GM21825 (cell line): ENCODE data around the gene NOS1AP.

Source experiments
- ATAC-seq: cut with Tn5 transposase; IDR thresholded peaks from one replicate; pipeline ENCODE4 v1.9.1; 2021; ENCODE audit warnings: mild to moderate bottlenecking, moderate library complexity; ENCODE audit not compliant: unreplicated experiment

The NOS1AP gene

DNA sequence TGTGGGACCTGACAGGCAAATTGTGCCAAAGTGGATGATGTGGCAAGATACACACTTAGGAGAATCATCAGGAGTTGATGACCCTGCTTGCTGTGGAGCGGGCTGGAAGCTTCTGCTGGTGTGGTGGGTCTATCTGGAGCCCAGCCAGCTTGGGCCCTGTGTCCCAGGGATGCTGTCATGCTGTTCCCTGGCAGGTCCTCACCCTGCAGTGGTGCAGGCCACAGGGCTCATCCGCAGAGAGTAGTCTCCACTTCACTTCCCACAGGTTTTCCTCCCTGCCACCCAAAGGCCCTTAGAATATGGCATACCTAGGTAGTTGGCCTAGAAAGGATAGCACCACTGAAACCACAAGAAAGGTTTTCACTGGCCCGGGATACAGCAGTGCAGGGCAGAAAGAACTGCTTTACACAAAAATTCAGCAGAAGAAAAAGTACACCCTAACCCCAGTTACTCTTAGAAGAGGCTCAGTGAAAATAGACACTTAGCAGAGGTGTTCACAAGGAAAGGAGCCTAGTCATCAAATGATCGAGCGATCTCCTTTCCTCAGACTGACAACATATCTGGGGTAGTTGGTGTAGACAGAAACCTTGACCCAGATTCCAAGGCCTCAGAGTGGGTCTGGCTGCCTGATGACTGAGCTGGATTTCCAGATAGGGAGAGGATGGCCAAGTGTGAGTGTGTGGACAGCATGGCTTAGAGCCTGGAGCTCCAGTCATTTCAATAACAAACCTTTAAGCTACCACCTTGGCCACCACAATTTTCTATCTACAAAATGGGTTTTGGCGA is 310.8 kb downstream of the NOS1AP start:
- ATAC-seq, result no peak

DNA sequence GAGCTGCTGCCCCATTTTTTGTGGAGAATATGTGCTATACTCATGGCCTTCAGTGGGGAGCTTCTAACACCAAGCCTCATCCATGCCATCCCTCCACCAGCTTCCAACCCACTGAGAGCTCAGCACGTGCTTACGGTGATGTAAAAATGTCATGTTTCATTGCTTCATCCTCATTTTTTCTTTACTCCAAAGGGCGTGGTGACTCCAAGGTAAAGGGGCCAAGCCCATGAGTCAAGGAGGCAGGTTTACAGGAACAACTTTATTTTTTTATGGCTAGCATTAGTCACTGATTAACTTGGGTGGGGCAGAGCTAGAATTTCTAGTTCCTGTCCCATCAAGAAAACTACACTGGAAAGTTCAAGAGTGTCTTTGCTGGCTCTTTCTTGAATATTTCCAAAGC is 311.9 kb downstream of the NOS1AP start, which contains the start of gene C1orf226:
Gene C1orf226, plus strand, starts transcription at position 346 of the 400 bp plus-strand sequence. CDS start 174 bp downstream, outside the sequence.
- ATAC-seq, result no peak

DNA sequence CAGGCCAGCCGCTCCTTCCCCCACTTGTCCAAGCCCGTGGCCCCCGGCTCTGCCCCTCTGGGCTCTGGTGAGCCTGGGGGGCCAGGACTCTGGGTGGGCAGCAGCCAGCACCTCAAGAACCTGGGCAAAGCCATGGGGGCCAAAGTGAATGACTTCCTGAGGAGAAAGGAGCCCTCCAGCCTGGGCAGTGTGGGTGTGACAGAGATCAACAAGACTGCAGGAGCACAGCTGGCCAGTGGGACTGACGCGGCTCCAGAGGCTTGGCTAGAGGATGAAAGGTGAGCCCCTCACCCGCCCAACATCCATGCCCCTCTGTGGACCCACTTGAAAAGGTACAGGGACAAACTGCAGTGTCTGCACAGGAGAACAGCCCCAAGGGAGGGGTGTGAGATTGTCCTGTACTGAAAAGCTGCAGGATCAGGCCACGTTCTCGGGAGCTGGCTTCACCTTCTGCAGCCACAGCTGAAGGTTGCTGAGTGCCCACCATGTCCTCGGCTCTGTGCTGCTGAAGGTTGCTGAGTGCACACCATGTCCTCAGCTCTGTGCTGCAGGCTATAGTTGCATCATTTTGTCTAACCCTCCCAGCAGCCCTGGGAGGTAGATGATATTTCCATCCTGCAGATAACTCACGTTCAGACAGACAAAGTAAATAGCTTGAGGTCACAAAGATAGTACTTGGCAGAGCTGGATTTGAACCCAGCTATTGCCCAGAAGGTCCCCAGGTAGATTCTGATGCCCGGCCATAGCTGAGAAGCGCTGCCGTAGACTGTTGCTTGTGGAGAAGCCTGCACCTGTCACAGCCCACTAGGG is 312.7 kb downstream of the NOS1AP start:
- no peak for ATAC-seq

DNA sequence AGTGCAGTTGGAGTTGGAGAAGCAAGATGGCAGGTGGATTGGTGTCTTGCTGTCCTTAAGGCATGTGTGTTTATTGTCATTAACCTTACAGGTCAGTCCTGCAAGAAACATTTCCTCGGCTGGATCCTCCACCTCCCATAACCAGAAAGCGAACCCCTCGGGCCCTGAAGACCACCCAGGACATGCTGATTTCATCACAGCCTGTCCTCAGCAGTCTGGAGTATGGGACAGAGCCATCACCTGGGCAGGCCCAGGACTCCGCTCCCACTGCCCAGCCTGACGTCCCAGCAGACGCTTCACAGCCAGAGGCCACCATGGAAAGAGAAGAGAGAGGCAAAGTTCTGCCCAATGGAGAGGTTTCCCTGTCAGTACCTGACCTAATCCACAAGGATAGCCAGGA is 313.6 kb downstream of the NOS1AP start:
- ATAC-seq, result no peak

- ATAC-seq, result no peak
These were observed 314.0 kb downstream of the NOS1AP start for GRCh38 chr1:162383516-162383915.

GRCh38 chr1:162384116-162384515 is 314.6 kb downstream of the NOS1AP start:
- no peak for ATAC-seq

DNA sequence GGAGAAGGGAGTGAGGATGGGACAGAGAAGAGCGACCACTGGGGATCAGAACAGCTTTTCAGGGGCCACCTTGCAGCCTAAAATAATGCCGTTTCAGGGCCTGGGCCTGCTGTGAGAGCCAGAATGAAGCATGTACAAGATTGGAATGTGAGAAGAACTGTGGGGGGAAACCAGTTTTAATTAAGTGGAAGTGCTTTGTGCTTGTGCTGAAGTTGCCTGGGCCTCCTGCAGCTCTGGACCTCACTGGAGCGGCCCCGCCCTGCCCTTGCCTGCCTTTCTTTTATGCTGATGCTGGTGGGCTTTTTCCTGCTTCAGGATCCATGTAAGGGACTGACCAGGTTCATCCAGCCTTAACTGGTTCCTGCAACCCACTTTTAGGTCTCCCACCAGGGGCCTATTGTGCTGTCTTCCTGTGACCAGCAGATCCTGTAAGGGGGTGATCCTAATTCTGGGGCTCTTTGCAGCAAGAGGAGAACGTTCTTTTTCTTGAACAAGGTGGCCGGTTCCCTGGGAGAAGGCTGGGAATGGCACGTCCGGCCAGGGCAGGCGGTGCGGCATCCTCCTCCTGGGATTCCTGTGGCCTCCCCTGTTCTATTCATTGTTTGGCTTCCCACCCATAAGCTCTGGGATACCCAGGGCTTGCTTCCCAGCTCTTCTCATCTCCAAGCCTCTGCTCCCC is 315.2 kb downstream of the NOS1AP start:
- no peak for ATAC-seq

DNA sequence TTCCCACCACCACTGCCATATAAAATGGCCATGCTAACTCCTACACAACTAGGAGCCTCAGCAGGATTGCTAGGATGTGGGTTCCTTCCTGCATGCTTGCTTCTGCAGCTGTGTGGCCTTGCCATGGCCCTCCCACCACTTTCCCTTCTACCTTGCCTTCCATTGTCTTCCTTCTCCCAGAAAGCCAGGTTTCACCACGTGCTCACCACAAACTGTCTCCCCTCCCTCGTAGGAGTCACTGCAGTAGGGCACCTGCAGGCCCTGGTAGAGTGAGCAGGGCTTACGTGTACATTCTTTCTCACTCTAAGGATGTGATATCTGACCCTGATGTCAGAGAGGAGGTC is 315.8 kb downstream of the NOS1AP start:
- ATAC-seq, result no peak

- ATAC-seq, result no peak
These were observed 316.2 kb downstream of the NOS1AP start for GRCh38 chr1:162385702-162386101.

GRCh38 chr1:162386292-162387225 is 317.1 kb downstream of the NOS1AP start:
- no peak for ATAC-seq

DNA sequence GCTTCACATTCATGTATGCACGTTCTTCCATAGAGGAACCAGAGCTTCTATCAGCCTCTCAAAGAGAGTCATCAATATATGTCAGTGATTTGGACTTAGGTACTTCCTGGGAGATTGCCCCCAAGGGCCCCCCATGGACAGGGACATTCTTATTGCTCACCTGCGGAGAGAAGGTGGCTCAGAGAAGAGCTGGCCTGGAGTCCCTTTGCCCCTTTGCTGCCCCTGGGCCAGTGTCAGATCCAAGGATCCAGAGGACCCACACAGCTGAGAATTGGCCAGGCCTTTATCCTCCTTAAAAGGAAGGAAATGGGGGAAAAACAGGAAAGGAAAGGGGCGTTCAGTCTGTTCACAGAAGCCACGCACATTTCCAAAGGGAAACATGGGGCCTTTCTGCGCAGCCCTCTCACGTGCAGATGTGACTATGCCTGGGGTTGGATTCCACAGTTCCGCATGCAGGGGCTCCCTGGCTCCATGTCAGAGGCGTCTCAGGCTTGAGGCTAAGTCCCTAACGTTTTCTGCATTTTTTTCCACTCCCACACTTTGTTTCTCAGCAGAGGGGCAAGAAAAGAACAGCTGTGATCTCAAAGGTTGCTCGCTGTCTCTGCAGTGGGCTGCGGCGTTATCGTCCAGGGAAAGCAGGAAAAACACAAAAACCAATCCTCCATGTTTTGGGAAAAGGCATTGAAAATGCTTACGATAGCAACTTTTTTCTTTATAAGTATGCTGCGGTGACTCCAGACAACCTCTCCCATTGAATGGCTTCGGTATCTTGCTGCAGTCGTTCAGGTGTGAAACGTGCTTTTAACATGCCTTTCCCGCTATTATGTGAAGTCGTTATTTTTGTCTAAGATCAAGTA is 318.0 kb downstream of the NOS1AP start:
- ATAC-seq, result no peak

DNA sequence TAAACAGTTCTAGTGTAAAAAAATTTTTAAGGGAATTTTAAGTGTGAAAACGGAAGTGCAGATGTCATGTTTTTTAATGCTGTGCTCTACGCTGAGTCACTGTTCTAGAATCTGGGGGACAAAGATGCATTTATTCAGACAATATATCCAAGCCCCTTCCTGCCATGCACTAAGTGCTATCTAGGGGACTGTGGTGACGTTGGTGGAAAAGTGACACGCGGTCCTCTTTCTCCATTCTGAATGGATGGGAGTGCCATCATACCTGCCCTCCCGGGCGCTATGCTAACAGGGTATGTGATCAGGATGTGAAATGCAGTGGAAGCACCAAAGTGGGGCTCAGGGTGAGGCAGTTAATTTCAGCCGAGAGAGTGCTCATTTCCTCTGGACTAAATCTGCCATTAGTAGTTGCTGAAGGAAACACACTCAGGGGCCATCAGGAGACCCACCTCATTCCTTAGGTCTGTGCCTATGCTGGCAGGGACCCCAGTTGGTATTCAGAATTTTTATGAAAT is 318.6 kb downstream of the NOS1AP start:
- ATAC-seq, result no peak

DNA sequence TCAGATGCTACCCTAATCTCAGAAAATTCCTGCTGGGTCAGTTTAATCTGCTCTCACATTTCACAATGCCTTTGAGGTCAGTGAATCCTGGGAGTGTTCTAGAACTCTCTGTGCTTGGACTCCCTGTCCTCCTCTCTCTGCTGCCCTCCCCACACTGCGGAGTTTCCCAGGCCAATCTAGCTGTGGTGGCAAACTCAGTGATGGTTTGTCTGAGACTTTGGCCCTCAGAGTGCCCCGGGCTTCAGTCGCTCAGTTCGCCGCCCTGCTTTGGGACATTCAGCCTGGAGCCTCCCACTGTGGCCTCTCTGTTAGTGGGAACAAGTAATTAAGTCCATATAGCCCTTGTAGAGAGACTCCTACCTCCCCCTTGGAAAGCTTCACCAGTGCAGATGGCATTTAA is 319.1 kb downstream of the NOS1AP start:
- ATAC-seq, result no peak

DNA sequence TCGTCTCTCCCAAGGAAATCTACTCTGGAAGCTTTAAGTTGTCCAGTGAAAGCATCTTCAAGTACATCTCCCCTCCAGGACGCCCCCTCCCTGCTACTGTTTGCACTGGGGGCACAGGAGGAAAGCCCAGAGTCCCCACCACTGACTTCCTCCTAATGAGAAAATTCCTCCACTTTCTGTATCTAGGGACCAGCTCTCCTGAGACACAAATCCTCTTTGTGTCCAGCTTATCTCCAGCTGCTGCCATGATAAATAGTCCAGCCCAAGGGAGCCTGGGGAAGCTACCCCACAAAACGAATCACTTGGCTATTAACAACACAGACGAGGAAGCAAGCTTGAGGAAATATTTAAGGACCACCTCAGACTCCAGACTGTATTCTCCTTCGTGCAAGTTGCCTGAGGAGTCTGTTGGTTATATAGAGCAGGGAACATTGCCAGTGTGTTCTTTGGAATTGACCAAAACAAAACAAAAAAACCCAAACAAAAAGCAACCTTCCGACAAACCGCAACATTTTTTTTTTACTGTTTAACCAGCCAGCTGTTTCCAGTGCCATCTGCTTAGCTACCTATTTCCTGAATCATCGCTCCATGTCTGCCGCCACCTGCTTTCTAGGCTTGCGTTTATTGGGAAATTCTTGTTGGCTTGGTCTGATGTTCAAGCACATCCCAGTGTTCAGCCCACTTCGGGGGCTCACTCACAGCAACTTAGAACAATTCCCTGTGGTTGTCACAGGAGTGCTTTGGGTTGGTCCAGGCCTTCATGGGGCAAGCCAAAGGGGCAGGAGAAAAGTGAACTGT is 319.7 kb downstream of the NOS1AP start:
- no peak for ATAC-seq

DNA sequence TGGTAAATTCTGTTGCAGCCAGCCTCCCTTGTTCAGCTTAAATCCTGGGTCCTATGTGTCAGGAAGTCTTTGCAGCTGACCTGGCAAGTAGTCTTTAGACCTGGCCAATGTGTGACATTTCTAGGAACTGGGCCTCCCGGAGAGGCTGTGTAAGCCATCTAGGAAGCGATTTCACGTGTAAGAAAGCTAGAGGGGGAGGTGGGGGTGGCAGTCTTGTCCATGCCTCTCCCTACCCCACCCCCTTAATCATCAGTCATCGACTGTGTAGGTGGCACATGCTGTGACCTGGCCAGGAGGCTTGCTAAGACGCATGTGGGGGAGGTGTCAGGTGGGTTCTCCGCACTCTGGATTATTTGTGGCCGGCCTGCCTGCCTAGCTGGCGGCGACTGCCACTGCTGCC is 320.5 kb downstream of the NOS1AP start:
- ATAC-seq, result no peak

GRCh38 chr1:162390396-162391185 is 321.1 kb downstream of the NOS1AP start:
- no peak for ATAC-seq

DNA sequence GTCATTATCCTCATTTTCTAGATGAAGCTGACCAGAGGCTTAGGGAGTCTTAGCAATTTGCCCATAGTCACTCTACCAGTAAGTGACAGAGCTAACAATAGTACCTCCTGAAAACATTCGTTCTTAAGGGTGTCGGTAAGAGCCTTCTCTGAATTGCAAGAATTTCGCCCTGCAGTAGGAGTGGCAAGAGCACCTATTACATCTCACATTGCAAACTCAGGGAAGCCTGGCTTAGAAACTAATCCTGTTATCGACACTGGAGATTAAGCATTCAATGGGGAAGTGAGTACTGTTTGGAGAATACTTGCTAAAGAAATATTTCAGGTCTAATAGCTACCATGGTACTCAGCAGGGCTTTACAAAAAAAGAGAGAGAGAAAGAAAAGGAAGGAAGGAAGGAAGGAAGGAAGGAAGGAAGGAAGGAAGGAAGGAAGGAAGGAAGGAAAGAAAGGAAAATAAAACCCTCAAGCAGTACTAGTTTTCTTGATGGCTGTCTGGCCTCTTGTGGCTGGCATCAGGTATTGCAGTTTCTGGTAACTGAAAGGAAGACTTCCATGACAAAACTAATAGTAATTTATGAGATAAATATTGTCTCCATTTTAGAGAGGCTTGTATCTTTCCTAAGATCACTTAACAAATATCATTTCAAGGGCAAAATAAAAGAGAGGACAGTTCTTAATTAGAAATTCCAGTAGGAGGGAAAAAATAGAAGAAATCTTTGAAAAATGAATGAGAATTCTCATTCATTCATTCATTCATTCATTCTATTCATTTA is 322.5 kb downstream of the NOS1AP start:
- ATAC-seq, result no peak
